NCI-H2107 (cell line): ENCODE measurements around the gene C1orf198.
"Not testable (repeated sequence)": the region's sequence is repeated elsewhere in the genome, so short reads cannot be mapped to it uniquely, and the experiment has no call there.

Experiments
- DNase-seq: peaks from one replicate; lab custom pipeline; 2025; lab: John Stamatoyannopoulos, UW

Gene C1orf198

GRCh38 chr1:230860617-230861384 is 7.5 kb downstream of the C1orf198 start:
- no peak for DNase-seq

- no peak for DNase-seq
Measured at GRCh38 chr1:230858918-230859729, 9.2 kb downstream of the C1orf198 start.

- DNase-seq: no peak
Measured at GRCh38 chr1:230858236-230858820, 10.0 kb downstream of the C1orf198 start.

GRCh38 chr1:230857822-230858221 is 10.5 kb downstream of the C1orf198 start:
- no peak for DNase-seq

- no peak for DNase-seq
Measured at GRCh38 chr1:230857077-230857476, 11.2 kb downstream of the C1orf198 start.

GRCh38 chr1:230855886-230856285 is 12.4 kb downstream of the C1orf198 start:
- no peak for DNase-seq

GRCh38 chr1:230854423-230854822 is 13.9 kb downstream of the C1orf198 start:
- DNase-seq: no peak

GRCh38 chr1:230853731-230854130 is 14.6 kb downstream of the C1orf198 start:
- DNase-seq: no peak

GRCh38 chr1:230852959-230853358 is 15.4 kb downstream of the C1orf198 start:
- DNase-seq: no peak

GRCh38 chr1:230851291-230851691 is 17.0 kb downstream of the C1orf198 start:
- no peak for DNase-seq

- DNase-seq: no peak
Measured at GRCh38 chr1:230850547-230850946, 17.8 kb downstream of the C1orf198 start.

GRCh38 chr1:230849451-230850224 is 18.7 kb downstream of the C1orf198 start:
- DNase-seq: no peak

GRCh38 chr1:230848235-230848634 is 20.1 kb downstream of the C1orf198 start:
- DNase-seq: no peak

GRCh38 chr1:230845184-230845583 is 23.1 kb downstream of the C1orf198 start:
- not testable (repeated sequence) for DNase-seq

- DNase-seq: no peak
Measured at GRCh38 chr1:230844561-230844960, 23.8 kb downstream of the C1orf198 start.

- DNase-seq: no peak
Measured at GRCh38 chr1:230843503-230844309, 24.6 kb downstream of the C1orf198 start.

- no peak for DNase-seq
Measured at GRCh38 chr1:230842801-230843200, 25.5 kb downstream of the C1orf198 start.

GRCh38 chr1:230839173-230839572 is 29.1 kb downstream of the C1orf198 start:
- DNase-seq: no peak

GRCh38 chr1:230836793-230837192 is 31.5 kb downstream of the C1orf198 start:
- no peak for DNase-seq

GRCh38 chr1:230836347-230836746 is 32.0 kb downstream of the C1orf198 start:
- no peak for DNase-seq

- DNase-seq: no peak
Measured at GRCh38 chr1:230834292-230834691, 34.0 kb downstream of the C1orf198 start.
